ENCODE measurements around the gene TMEM250.
"Not testable (repeated sequence)": the region's sequence is repeated elsewhere in the genome, so short reads cannot be mapped to it uniquely, and the experiment has no call there.

The TMEM250 gene

GRCh38 chr9:136104488-136104800 lies 14.2 kb downstream of the TMEM250 start:
- no peak for TF ChIP-seq MYC (IDR thresholded peaks at IDR 0.05; ENCODE audit: low read depth, low read length)
- TF ChIP-seq, protein P1, sequence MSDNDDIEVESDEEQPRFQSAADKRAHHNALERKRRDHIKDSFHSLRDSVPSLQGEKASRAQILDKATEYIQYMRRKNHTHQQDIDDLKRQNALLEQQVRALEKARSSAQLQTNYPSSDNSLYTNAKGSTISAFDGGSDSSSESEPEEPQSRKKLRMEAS (IDR thresholded peaks at IDR 0.05; ENCODE audit: low read depth, low read length), result no peak
- no peak for DNase-seq (ENCODE audit: low read depth)
- no peak overlapping the region for H3K4me3 ChIP-seq (ENCODE audit: low read depth, low read length)

DNA sequence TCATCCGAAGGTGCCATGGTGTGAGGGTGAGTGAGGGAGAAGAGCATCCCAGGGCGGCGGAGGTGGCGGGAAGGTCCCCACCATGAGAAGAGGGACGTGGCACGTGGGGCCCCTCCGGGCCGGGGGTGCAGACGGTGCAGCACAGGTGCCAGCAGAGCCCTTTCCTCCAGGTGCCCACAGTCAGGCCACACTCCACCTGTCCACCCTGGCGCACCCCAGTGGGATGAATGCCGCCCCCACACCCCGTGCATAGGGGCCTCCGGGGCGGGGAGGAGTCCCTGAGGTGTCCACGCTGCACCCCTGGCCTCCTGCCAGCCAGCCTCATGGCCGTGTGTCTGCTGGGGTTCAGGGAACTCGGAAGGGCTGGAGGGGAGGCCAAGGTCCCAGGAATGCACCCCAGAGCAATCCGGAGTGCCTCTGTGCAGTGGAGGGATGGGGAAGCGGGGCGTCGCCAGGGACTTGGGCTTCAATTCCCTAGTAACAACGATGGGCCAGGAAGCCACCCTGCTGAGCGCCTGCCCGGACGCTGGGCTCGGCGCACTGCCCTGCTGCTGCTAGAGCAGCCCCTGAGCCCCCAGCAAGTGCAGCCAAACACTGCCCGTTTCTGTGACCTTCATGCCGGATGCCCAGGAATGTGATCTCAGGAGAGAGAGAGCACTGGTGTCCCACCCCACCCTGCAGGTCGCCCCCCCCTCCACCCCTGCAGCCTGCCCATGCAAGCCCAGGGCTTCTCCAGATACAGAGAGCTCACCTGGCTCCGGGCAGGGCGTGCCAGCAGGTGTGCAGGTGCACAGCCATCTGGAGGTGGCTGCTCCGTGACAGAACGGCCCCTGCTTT lies 14.8 kb downstream of the TMEM250 start:
- TF ChIP-seq POLR2A (IDR thresholded peaks at IDR 0.05; ENCODE audit: extremely low read depth, insufficient read length) (no peak), CTCF (IDR thresholded peaks at IDR 0.05; ENCODE audit: low read depth, low read length) (no peak), MYC (IDR thresholded peaks at IDR 0.05; ENCODE audit: low read depth, low read length) (no peak)
- TF ChIP-seq, protein P1 (IDR thresholded peaks at IDR 0.05; ENCODE audit: low read depth, low read length), result no peak
- H3K4me3 ChIP-seq (ENCODE audit: low read depth, low read length), result no peak overlapping the region
- no peak for DNase-seq (ENCODE audit: low read depth)

DNA sequence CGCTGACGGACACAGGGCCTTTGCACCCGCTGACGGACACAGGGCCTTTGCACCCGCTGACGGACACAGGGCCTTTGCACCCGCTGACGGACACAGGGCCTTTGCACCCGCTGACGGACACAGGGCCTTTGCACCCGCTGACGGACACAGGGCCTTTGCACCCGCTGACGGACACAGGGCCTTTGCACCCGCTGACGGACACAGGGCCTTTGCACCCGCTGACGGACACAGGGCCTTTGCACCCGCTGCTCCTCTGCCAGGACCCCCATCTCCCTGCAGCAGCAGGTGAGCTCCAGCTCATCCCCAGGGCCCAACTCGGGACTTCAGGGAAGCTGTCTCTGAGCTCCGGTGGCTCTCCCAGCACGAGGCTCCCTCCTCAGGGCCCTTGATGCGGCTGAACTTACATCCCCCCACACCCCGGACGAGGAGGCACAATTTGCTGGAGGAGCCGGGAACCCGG lies 17.0 kb downstream of the TMEM250 start:
- DNase-seq (ENCODE audit: low read depth); H3K4me3 ChIP-seq (ENCODE audit: low read depth, low read length): not testable (repeated sequence)

- no peak for DNase-seq (ENCODE audit: low read depth)
- H3K4me3 ChIP-seq (ENCODE audit: low read depth, low read length), result no peak overlapping the region
- no peak for TF ChIP-seq MYC (IDR thresholded peaks at IDR 0.05; ENCODE audit: low read depth, low read length)
- no peak for TF ChIP-seq CTCF (IDR thresholded peaks at IDR 0.05; ENCODE audit: low read depth, low read length)
- TF ChIP-seq POLR2A (IDR thresholded peaks at IDR 0.05; ENCODE audit: extremely low read depth, insufficient read length), result no peak
- TF ChIP-seq, protein P1 (IDR thresholded peaks at IDR 0.05; ENCODE audit: low read depth, low read length), result no peak
Measured at GRCh38 chr9:136100700-136101614, 17.7 kb downstream of the TMEM250 start.

- DNase-seq (ENCODE audit: low read depth), result no peak
- no peak overlapping the region for H3K4me3 ChIP-seq (ENCODE audit: low read depth, low read length)
- TF ChIP-seq POLR2A (IDR thresholded peaks at IDR 0.05; ENCODE audit: extremely low read depth, insufficient read length) (no peak), MYC (IDR thresholded peaks at IDR 0.05; ENCODE audit: low read depth, low read length) (no peak), CTCF (IDR thresholded peaks at IDR 0.05; ENCODE audit: low read depth, low read length) (no peak)
- TF ChIP-seq, protein P1 (IDR thresholded peaks at IDR 0.05; ENCODE audit: low read depth, low read length), result no peak
Measured at GRCh38 chr9:136099542-136099941, 19.1 kb downstream of the TMEM250 start.

- TF ChIP-seq, protein P1 (IDR thresholded peaks at IDR 0.05; ENCODE audit: low read depth, low read length), result no peak
- TF ChIP-seq CTCF (IDR thresholded peaks at IDR 0.05; ENCODE audit: low read depth, low read length), result no peak
- no peak overlapping the region for H3K4me3 ChIP-seq (ENCODE audit: low read depth, low read length)
- no peak for DNase-seq (ENCODE audit: low read depth)
Measured at GRCh38 chr9:136098844-136099243, 19.8 kb downstream of the TMEM250 start.
